ENCODE results near the gene TIAM1.

Gene TIAM1

GRCh38 chr21:31195334-31196015 is 148.6 kb downstream of the TIAM1 start:
- DNase-seq, result no peak

GRCh38 chr21:31194510-31195293 is 149.4 kb downstream of the TIAM1 start:
- DNase-seq, result no peak

GRCh38 chr21:31193761-31194160 is 150.3 kb downstream of the TIAM1 start:
- DNase-seq, result no peak

DNA sequence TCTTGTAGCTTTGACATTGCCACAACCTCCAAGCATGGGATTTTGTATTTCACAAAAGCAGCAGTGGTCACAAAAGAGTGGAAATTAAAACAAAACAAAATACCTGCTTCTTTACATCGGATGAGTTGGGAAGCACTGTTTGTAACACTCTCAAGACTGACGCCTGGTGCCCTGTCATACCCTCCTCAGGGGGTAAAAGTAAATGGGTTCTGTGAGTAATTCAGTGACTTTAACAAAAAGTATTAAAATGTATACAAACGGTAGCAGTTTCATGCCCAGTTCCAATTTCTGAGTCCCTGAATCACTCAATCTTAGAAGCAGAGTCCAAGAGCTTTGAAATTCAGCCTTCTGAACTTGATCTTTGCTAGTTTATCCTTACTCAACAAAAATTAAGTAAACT is 152.5 kb downstream of the TIAM1 start:
- no peak for DNase-seq

DNA sequence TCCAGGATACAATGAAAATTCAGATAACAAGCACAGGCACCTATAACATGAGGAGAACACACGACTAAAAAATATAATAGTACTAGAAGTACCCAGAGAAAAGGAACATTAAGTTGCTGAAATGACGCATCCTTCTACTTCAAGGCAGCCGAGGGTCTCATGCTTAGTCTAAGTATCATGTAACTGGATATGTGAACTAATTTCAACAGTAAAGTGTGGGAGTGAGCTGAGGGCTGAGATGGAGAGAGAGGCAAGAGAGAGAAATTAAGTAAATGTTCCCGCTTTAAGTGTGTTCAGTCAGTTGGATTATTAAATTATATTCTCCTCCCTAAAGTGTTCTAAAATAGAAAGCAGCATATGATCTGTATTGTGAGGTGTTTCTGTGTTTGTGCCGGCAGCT is 153.5 kb downstream of the TIAM1 start:
- no peak for DNase-seq

GRCh38 chr21:31187499-31187898 is 156.6 kb downstream of the TIAM1 start:
- DNase-seq, result no peak

- no peak for DNase-seq
These were observed 157.1 kb downstream of the TIAM1 start for GRCh38 chr21:31186916-31187315.

- no peak for DNase-seq
These were observed 158.4 kb downstream of the TIAM1 start for GRCh38 chr21:31185663-31186062.

GRCh38 chr21:31184876-31185275 is 159.2 kb downstream of the TIAM1 start:
- no peak for DNase-seq

DNA sequence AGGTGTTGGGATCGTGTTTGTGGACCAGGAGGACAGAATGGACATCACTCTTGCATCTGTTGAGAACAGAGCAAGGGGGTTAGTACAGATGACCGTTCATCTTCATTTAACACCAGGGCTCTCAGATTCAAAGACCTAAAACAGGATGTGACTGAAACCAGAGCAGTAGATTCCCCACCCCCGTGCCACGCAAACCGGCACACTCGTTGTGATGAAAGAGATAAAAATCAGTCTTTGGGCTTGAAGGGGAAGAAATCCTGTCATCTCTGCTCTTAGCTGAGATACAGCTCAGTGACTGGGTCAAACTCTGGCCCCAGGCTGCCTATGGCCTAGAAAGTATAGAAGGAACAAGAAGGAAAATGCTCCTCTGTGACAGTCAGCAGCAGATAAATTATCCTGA is 159.6 kb downstream of the TIAM1 start:
- DNase-seq, result no peak

DNA sequence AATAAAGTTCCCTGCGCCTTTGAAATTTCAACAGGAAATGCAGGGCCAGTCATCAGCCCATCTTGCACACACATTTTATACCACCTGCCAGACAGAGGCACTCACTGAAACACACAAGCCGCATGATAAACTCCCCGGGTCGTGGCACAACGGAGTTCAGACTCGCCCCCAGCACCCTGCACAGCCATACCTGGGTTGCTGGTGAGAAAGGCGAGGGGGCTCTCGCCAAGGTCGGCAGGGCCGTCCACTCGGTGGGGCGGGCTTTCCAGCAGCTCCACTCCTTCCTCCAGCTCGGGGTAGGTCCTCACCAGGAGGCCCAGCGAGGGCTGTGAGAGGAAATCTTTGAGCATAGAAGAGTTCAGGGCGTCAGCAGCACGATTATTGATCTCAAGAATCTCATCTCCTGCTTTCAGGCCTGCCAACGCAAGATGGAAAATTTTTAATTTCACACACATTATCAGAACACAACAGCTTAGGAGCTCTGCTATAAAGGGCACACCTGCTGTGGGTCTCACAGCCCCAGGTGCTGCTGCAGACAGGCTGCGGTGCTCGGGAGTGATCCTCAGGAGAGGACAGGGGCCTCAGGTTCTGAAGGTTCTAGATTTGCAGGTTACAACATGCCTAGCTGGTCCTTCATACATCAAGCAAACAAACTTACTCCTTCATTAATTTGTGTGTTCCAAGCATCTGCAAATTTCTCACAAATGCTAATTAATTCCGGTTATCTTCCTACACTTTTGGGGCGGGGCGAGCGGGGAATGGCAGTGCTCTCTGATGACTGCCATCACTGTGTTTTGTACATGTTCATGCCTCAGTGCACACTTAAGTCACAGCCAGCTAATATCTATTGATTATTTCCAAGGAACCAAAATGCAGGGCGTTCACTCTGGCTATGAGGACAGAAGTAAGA is 161.6 kb downstream of the TIAM1 start:
- no peak for DNase-seq

DNA sequence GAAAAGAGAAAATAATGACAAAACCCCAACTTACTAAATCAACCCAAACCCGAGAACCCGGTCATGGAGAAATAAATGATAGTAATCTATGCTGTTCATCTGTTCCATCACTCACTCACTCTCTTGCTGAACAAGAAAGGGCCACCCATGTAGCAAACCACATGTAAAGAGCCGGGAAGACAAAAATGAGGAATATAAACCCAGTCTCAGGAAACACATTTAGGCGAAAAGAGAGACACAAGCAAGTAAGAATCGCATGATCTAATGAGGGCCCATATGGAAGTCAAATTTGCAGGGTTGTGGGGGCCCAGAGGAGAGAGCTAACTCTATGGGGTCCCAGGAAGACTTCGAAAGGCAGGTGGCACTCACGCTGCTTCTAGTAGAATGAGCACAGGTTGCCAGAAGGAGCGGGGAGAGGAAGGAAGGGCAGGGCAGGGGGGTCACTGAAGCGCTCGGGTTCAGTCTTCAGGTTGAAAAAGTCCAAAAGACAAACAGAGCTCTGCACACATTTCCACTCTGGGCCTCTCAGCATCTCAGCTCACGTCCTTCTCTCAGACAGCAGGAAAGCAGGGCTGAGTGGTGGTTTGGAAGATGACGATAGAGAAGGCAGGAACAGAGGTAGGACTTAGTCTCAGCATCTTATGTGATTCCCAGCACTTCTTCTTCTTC is 162.8 kb downstream of the TIAM1 start:
- DNase-seq, result no peak

DNA sequence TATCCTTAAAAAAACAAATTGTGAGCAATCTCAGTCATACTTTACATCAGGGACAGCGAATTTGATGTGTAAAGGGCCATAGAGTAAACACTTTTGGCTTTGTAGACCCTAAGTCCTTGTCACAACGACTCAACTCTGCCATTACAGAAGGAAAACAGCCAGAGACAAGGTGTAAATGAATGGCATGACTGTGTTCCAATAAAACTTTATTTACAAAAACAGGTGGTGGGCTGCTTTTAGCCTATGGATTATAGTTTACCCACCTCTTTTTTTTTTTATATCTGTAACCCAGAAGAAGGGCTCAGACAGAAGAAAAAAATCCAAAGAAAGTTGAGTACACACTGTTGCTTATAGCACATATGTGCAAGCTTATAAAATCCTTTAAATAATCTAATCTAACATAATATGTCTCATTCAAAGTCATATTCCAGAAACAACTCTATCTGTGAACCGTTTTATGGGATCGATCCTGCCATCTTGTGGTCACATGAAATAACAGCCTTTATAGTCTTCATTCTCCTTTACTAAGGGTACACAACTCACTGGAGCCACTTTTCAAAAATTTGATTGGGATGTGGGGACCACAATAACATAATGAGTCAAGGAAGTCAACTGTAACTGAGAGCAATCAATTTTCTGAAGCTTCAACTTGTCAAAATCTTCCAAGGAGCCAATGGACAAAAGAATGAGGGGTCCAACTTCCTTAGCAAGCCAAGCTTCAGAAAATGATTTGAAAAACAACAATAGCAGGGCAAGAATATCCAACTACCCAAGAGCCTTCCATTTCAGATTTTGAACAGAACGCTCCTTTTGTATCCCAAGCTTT is 163.6 kb downstream of the TIAM1 start:
- DNase-seq, result no peak

DNA sequence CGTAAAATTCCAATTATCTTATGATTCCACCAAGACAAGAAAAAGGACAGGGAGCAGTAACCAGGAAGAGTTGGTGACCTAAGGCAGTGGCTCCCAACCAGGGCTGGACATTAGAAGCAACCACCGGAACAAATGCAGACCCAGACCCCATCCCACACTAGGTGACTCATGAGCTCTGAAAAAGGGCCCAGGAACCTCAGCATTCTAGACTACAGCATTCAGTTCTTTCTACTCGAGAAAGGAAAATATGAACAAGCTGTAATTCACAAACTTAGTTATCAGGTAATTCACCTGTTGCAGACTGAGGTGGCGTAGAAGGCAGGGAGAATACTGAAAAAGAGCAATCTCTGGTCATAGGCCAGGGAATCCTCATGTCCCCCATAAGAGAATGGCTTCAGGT is 167.3 kb downstream of the TIAM1 start:
- DNase-seq, result no peak

- DNase-seq, result no peak
These were observed 167.9 kb downstream of the TIAM1 start for GRCh38 chr21:31176080-31176551.

- no peak for DNase-seq
These were observed 170.0 kb downstream of the TIAM1 start for GRCh38 chr21:31173881-31174555.

DNA sequence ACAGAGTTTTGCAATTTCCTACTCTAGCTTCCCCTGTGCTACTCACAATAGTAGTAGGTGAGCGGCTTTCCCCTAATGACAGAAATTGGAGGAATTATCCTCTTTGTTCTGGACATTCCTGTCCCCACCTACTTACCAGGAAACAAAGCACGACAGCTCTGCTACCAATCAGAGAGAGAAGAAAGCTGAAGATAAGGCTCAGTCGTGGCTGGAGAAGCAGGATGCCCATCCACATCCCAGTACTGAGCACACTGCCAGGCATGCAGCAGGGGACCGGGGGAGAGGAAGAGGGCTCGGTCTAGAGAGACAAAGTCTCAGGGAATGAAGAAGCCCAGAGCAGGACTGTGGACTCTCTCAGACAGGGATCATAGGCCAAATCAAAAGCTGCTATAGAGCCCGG is 171.7 kb downstream of the TIAM1 start:
- DNase-seq, result no peak

GRCh38 chr21:31164713-31165694 is 179.1 kb downstream of the TIAM1 start:
- DNase-seq, result no peak

- no peak for DNase-seq
These were observed 181.2 kb downstream of the TIAM1 start for GRCh38 chr21:31162827-31163226.

All from activated gamma-delta T cell (primary cell).